Inflammatory macrophage treated with lipopolysaccharide for 4 hours (primary cell): Measurements from ENCODE around the gene IRX6.
A peak's percentile ranks its signal among the peaks of the same experiment; 100 is the strongest.

Source experiments
- DNase-seq: peaks from one replicate; pipeline ENCODE4 v3.0.0-alpha.2; 2020

The IRX6 gene

GRCh38 chr16:55367866-55368603, 44.0 kb downstream of the IRX6 start:
- DNase-seq, result peak; percentile 44

DNA sequence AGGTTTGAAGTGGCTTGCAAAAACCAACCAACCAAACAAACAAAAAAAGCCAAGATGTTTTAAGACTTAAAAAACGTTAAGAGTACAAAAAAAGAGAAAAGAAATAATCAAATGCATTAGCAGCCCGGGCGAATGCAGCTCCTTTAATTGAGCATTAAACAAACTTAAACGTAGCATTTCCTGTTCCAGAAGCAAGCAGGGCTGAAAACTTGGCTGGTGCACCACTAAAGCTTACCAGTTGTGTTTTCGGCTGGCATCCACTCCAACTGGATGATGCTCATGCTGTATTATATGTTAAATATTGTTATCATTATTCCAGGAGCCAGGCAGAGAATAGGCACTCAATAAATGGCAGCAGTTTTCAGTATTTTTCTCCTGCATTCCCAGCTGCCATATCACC, 45.1 kb downstream of the IRX6 start:
- no peak for DNase-seq

- DNase-seq, result peak; percentile 16
Observed at GRCh38 chr16:55370762-55371482, 46.9 kb downstream of the IRX6 start.

DNA sequence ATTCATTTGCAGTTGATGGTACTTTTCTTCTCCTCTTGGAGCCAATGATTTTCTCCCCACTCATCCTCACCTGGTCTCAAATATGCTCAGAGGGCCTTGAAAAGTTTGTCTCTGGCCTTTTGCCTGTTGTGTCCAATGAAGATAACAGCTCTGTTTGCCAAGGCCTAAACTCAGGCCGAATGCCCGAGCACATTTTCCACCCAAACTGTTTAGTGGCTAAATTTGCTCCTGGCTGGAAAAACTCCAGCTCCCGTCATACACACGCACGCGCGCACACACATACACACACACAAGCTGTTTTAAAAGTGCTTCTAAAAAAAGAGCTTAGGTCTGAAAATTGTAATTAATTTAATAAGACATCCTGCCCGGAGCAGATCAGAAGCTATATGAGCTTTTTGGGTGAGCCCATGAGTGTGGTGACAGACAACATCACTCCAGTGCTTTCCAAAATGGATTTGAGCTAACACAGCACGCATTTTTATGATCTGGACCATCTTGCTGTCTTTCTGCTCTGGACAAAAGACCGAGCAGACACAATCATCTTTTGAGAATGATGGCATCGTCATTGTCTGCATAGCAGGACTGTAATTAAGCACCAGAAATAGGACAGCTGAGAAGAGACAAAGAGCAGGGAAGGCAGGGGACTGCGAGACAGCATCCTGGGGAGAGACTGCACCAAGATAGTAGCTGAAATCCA, 48.9 kb downstream of the IRX6 start:
- no peak for DNase-seq

DNA sequence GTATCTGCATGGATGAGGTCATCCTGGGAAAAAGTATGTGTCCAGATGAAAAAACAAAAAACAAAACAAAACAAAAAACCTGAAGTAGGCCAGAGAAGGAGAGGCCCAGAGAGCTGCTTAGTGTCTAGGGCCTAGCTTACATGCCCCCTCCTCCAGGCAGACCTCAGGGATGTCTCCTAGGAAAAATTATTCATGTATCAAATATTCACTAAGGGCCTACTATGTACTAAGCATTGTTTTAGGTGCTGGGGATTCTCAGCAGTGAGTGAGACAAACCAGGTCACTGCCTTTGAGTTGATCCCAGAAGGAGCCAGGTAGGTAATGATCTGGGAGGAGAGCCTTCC, 49.5 kb downstream of the IRX6 start:
- DNase-seq, result no peak

- no peak for DNase-seq
Observed at GRCh38 chr16:55376045-55376444, 52.0 kb downstream of the IRX6 start.

GRCh38 chr16:55376567-55377167, 52.7 kb downstream of the IRX6 start:
- DNase-seq, result no peak

- DNase-seq, result no peak
Observed at GRCh38 chr16:55377840-55378239, 53.8 kb downstream of the IRX6 start.

GRCh38 chr16:55378616-55379015, 54.6 kb downstream of the IRX6 start:
- DNase-seq, result no peak

- no peak for DNase-seq
Observed at GRCh38 chr16:55379371-55379770, 55.4 kb downstream of the IRX6 start.

DNA sequence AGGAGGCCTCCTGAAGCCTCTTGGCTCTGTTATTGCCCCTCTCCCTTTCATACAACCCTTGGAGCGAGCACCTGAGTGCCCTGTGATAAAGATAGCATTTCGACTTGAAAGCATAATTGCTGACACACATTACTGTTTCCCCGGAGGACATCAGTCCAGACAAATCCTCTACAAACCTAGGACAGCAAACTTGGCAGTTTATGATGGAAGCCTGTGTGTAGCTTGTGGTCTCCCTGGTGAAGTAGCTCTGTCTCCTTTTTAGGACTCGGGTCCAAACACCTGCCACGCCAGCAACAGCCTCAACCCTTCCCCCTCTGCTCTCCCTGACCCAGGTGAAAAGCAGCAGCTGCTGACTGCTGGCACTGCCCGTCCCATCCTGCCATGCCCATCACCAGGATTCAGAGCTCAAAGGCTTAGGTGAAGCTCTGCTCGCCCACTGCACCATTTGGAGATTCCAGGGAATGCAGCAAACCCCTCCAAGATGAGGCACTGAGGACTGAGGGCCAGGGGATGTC, 55.9 kb downstream of the IRX6 start:
- DNase-seq, result no peak
